Transverse colon (tissue), 4 donors: ENCODE data around the gene SLC25A24.
"Not testable (repeated sequence)": the region's sequence is repeated elsewhere in the genome, so short reads cannot be mapped to it uniquely, and the experiment has no call there.

Experiments used
- EP300 ChIP-seq: sonication (generic); formaldehyde crosslinking; IDR thresholded peaks from one replicate; pipeline ENCODE4 v1.6.1; 2017; ENCODE audit warnings: antibody characterized with exemption, low read depth
- POLR2A ChIP-seq: fragments of 450-650 bp; IDR thresholded peaks from one replicate; pipeline ENCODE4 v1.6.1; 2016; ENCODE audit warnings: antibody characterized with exemption, mild to moderate bottlenecking, moderate library complexity
- POLR2AphosphoS5 ChIP-seq, 3 donors: sonication (generic); formaldehyde crosslinking; IDR thresholded peaks; one replicate each; pipeline ENCODE4 v1.6.1; 2016; ENCODE audit warnings: antibody characterized with exemption in 3 of 3
- TF ChIP-seq, protein P1 (sequence below), 5 experiments: fragments of 200-600 bp in 3 of 5; fragments of 450-650 bp in 2 of 5; sonication (generic) in 3 of 5; IDR thresholded peaks; 1 replicate in 2 of 5; 2 replicates in 3 of 5; pipeline ENCODE4 v1.5.1; 2016 to 2017; ENCODE audit warnings: antibody characterized with exemption in 5 of 5, inconsistent platforms in 3 of 5, mild to moderate bottlenecking in 2 of 5, moderate library complexity in 1 of 5

GRCh38 chr1:108223226-108223625, 23.1 kb upstream of the SLC25A24 start:
- TF ChIP-seq, protein P1, sequence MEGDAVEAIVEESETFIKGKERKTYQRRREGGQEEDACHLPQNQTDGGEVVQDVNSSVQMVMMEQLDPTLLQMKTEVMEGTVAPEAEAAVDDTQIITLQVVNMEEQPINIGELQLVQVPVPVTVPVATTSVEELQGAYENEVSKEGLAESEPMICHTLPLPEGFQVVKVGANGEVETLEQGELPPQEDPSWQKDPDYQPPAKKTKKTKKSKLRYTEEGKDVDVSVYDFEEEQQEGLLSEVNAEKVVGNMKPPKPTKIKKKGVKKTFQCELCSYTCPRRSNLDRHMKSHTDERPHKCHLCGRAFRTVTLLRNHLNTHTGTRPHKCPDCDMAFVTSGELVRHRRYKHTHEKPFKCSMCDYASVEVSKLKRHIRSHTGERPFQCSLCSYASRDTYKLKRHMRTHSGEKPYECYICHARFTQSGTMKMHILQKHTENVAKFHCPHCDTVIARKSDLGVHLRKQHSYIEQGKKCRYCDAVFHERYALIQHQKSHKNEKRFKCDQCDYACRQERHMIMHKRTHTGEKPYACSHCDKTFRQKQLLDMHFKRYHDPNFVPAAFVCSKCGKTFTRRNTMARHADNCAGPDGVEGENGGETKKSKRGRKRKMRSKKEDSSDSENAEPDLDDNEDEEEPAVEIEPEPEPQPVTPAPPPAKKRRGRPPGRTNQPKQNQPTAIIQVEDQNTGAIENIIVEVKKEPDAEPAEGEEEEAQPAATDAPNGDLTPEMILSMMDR (IDR thresholded peaks at IDR 0.05): not testable (repeated sequence)
- TF ChIP-seq POLR2A; EP300; POLR2AphosphoS5 (IDR thresholded peaks at IDR 0.05): not testable (repeated sequence)
